Upper lobe of left lung (tissue), 4 donors: ENCODE data around the gene CS.

Source experiments
- CTCF ChIP-seq, 6 experiments: fragments of 450-650 bp in 4 of 6; fragments of 200-600 bp in 2 of 6; sonication (generic) in 2 of 6; IDR thresholded peaks; one replicate each; pipeline ENCODE4 v1.5.1; 2016 to 2019; ENCODE audit warnings: antibody characterized with exemption in 6 of 6
- EP300 ChIP-seq, 4 donors: sonication (generic); formaldehyde crosslinking; IDR thresholded peaks; one replicate each; pipeline ENCODE4 v1.5.1; 2017; ENCODE audit warnings: antibody characterized with exemption in 4 of 4, control low read depth in 2 of 4
- POLR2A ChIP-seq, 4 donors: fragments of 450-650 bp; IDR thresholded peaks; one replicate each; pipeline ENCODE4 v1.5.1; 2016 to 2017; ENCODE audit warnings: antibody characterized with exemption in 4 of 4, mild to moderate bottlenecking in 2 of 4
- POLR2AphosphoS5 ChIP-seq, 2 donors: sonication (generic); formaldehyde crosslinking; IDR thresholded peaks; one replicate each; pipeline ENCODE4 v1.5.1; 2017; ENCODE audit warnings: antibody characterized with exemption in 2 of 2

GRCh38 chr12:56241424-56242303 is 58.5 kb downstream of the CS start:
- TF ChIP-seq CTCF (IDR thresholded peaks at IDR 0.05) (no peak), EP300 (IDR thresholded peaks at IDR 0.05) (no peak), POLR2AphosphoS5 (IDR thresholded peaks at IDR 0.05) (no peak), POLR2A (IDR thresholded peaks at IDR 0.05) (no peak)
